ENCODE measurements around the gene GABRD.

GABRD gene

GRCh38 chr1:1985375-1986050 lies 33.6 kb upstream of the GABRD start:
- DNase-seq (ENCODE audit: low read depth in 2 of 2): no peak

- DNase-seq (ENCODE audit: low read depth in 2 of 2): no peak
Measured at GRCh38 chr1:1986451-1987141, 32.5 kb upstream of the GABRD start.

- DNase-seq (ENCODE audit: low read depth in 2 of 2): no peak
Measured at GRCh38 chr1:1987142-1987510, 32.0 kb upstream of the GABRD start.

GRCh38 chr1:1988061-1988945 lies 30.8 kb upstream of the GABRD start:
- no peak for DNase-seq (ENCODE audit: low read depth in 2 of 2)

- DNase-seq (ENCODE audit: low read depth in 2 of 2): no peak
Measured at GRCh38 chr1:1989102-1989542, 30.0 kb upstream of the GABRD start.

- DNase-seq (ENCODE audit: low read depth in 2 of 2): no peak
Measured at GRCh38 chr1:1989789-1990188, 29.4 kb upstream of the GABRD start.

GRCh38 chr1:1990222-1990621 lies 28.9 kb upstream of the GABRD start:
- DNase-seq (ENCODE audit: low read depth in 2 of 2): no peak

GRCh38 chr1:1994536-1994935 lies 24.6 kb upstream of the GABRD start:
- no peak for DNase-seq (ENCODE audit: low read depth in 2 of 2)

GRCh38 chr1:1996207-1996651 lies 22.9 kb upstream of the GABRD start:
- no peak for DNase-seq (ENCODE audit: low read depth in 2 of 2)

GRCh38 chr1:1997576-1997975 lies 21.6 kb upstream of the GABRD start:
- no peak for DNase-seq (ENCODE audit: low read depth in 2 of 2)

GRCh38 chr1:2000432-2000831 lies 18.7 kb upstream of the GABRD start:
- no peak for DNase-seq (ENCODE audit: low read depth in 2 of 2)

- no peak for DNase-seq (ENCODE audit: low read depth in 2 of 2)
Measured at GRCh38 chr1:2000850-2001249, 18.3 kb upstream of the GABRD start.

- no peak for DNase-seq (ENCODE audit: low read depth in 2 of 2)
Measured at GRCh38 chr1:2001773-2002411, 17.3 kb upstream of the GABRD start.

GRCh38 chr1:2003541-2004131 lies 15.5 kb upstream of the GABRD start, which contains the start of gene CFAP74:
Gene CFAP74 (minus strand): TSS chr1:2003786. CDS start chr1:1990956, 12,830 bp downstream.
- DNase-seq (ENCODE audit: low read depth in 2 of 2): no peak

GRCh38 chr1:2004856-2005255 lies 14.3 kb upstream of the GABRD start:
- DNase-seq (ENCODE audit: low read depth in 2 of 2): no peak

- DNase-seq (ENCODE audit: low read depth in 2 of 2): no peak
Measured at GRCh38 chr1:2009101-2010053, 9.8 kb upstream of the GABRD start.

GRCh38 chr1:2014181-2014580 lies 5.0 kb upstream of the GABRD start:
- no peak for DNase-seq (ENCODE audit: low read depth in 2 of 2)

GRCh38 chr1:2014741-2015735 lies 4.1 kb upstream of the GABRD start:
- no peak for DNase-seq (ENCODE audit: low read depth in 2 of 2)

GRCh38 chr1:2016123-2016522 lies 3.0 kb upstream of the GABRD start:
- no peak for DNase-seq (ENCODE audit: low read depth in 2 of 2)
